Psoas muscle (tissue), 8 donors: ENCODE results near the gene TEX30. TPM values are rescaled to one million over a fixed set of nuclear protein-coding genes. Genes with fewer than 3 reads are reported as not detected.
A peak's percentile ranks its signal among the peaks of the same experiment; 100 is the strongest.

Experiments
- ATAC-seq, 4 donors: fragments of 200-7000 bp; cut with Tn5 transposase; one replicate each; pipeline ENCODE4 v1.9.1; 2020; ENCODE audit warnings: moderate library complexity in 3 of 4, mild to moderate bottlenecking in 2 of 4
- DNase-seq, 2 donors: peaks; one replicate each; pipeline ENCODE4 v3.0.0-alpha.2; 2020
- H3K27ac ChIP-seq: fragments of 200-600 bp; one replicate; pipeline ENCODE4 v1.8.0; 2022
- H3K27me3 ChIP-seq, 3 donors: fragments of 200-600 bp in 1 of 3; one replicate each; pipeline versions ENCODE4 v1.6.1 to v1.8.0; 2013 to 2022; ENCODE audit warnings: low read length in 2 of 3, mild to moderate bottlenecking in 2 of 3, moderate library complexity in 1 of 3; ENCODE audit not compliant: insufficient read depth in 3 of 3
- H3K36me3 ChIP-seq, 2 donors: fragments of 200-600 bp in 1 of 2; one replicate each; pipeline versions ENCODE4 v1.6.1 to v1.8.0; 2013 to 2022; ENCODE audit warnings: low read depth in 1 of 2, mild to moderate bottlenecking in 1 of 2, moderate library complexity in 1 of 2; ENCODE audit not compliant: insufficient read depth in 1 of 2
- H3K4me1 ChIP-seq: fragments of 200-600 bp; one replicate; pipeline ENCODE4 v1.8.0; 2022
- H3K4me3 ChIP-seq: fragments of 200-600 bp; one replicate; pipeline ENCODE4 v1.8.0; 2022; ENCODE audit warnings: mild to moderate bottlenecking
- H3K9me3 ChIP-seq: fragments of 200-600 bp; one replicate; pipeline ENCODE4 v1.8.0; 2022
- CTCF ChIP-seq: fragments of 200-600 bp; IDR thresholded peaks from one replicate; pipeline ENCODE4 v1.8.0; 2022; ENCODE audit warnings: antibody characterized with exemption
- WGBS, 3 donors: extraction: QIAGEN DNeasy Blood & Tissue Kit; methylation state at CpG; one replicate each; pipeline versions ENCODE4 v1.1.6 to v1.1.7; 2013; 5-methylcytosine and 5-hydroxymethylcytosine counted together
- intact Hi-C, 2 donors: fragments of 100-400 bp; cut with DNase I; formaldehyde crosslinking; loops; one replicate each; pipeline versions ENCODE4 v1.11.0 to v1.14.2; 2022
- polyA plus RNA-seq, 3 donors: library from polyadenylated mRNA; stranded (reverse); fragments of 200-250 nt; gene quantifications; one replicate each; pipeline ENCODE4 v1.2.3, GENCODE V29; 2013
- total RNA-seq, 4 donors: library from RNA; stranded (reverse); fragmentation: NEBNext Ultra II Directional in 2 of 4; extraction: Animal tissue kit (Norgen Biotek cat#: 25700) in 2 of 4; gene quantifications; one replicate each; pipeline versions ENCODE4 v1.2.1 to v1.2.4, GENCODE V29; 2021 to 2023
- donor health status: healthy with polysubstance abuse.
- donor health status: DM: no; HTN: no; CAD: no; lungs with moderate emphysema.
- donor health status: Bipolar disorder and iron deficiency.
- donor health status: healthy.
- donor health status: DM: yes; HTN: yes; CAD: no.
- donor health status: DM: no; HTN: no; CAD: no.
- donor health status: DM: no; HTN: no; CAD: no.
- donor health status: DM: yes; HTN: yes; CAD: no.

The TEX30 gene
- total and polyA plus RNA-seq, 7 donors, result 4.8 to 20.6 (median 6.9) TPM

- no peaks in the 10 kb centered on the region for H3K27me3 ChIP-seq
- H3K4me3 ChIP-seq, result peak within 1 kb of the TSS; percentile 90
- no peak for TF ChIP-seq CTCF
- ATAC-seq (peak; percentile 92 to 95 (median 94)), DNase-seq (peak; percentile 91 to 94)
- intact Hi-C loops, result loop anchor here in 1 of 2 donors (1.0 kb wide), 1 partner anchor 26 kb away; the partner anchor contains the start of gene TEX30
- H3K36me3 ChIP-seq, result no peaks in the 10 kb centered on the region
- peak within 1 kb of the TSS; percentile 96 for H3K27ac ChIP-seq
- peaks cover 30% of the 10 kb centered on the region for H3K4me1 ChIP-seq
- H3K9me3 ChIP-seq, result no peaks in the 10 kb centered on the region
- 0% methylated on average over 61 to 72 of the region's 72 CpGs for WGBS, 3 donors
These were observed 25.2 kb upstream of the TEX30 start, which contains the start of the genes BIVM and POGLUT2 for GRCh38 chr13:102798581-102799425. BIVM (plus strand) TSS chr13:102799119; CDS start chr13:102807268, 8,149 bp downstream. POGLUT2 (minus strand) TSS chr13:102798976; CDS start chr13:102798670, 306 bp downstream.

DNA sequence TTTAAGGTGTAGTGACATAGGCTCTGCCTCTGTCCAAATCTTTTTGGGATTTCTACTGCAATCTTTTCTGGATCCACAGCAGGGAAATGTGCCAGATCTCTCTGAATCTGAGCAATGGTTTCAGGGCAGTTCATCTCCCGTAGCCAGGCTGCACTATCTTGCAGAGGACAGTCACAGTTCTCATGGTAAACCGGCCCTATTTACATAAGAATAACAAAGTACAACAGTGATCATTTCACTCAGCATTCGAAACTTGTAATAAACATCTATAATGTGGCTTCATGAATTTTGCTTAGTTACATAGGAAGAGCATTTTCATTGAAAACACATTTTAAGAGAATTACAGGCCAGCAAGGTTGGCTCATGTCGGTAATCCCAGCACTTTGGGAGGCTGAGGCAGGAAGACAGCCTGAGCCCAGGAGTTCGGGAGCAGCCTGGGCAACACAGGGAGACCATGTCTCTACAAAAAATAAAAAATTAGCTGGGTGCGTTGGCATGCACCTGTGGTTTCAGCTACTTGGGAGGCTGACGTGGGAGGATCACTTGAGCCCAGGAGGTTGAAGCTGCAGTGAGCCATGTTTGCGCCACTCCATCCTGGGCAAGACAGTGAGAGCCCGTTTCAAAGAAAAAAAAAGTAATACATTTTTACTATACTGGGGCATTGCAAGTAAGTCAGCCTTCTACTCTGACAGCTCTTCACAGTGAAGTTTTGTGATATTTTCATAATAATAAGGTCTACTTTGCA is 20.2 kb upstream of the TEX30 start:
- Histone ChIP-seq H3K4me1 (peaks cover 6% of the 10 kb centered on the region), H3K27ac (no peak overlapping the region), H3K27me3 (no peaks in the 10 kb centered on the region), H3K9me3 (no peaks in the 10 kb centered on the region), H3K36me3 (peaks cover 0 to 25% of the 10 kb centered on the region in 2 donors), H3K4me3 (no peak overlapping the region)
- ATAC-seq (no peak), DNase-seq (no peak)
- WGBS, 3 donors, result 83 to 86% (median 85%) methylated on average over 9 of the region's 9 CpGs
- TF ChIP-seq CTCF, result no peak
- intact Hi-C loops, result no loop called here

DNA sequence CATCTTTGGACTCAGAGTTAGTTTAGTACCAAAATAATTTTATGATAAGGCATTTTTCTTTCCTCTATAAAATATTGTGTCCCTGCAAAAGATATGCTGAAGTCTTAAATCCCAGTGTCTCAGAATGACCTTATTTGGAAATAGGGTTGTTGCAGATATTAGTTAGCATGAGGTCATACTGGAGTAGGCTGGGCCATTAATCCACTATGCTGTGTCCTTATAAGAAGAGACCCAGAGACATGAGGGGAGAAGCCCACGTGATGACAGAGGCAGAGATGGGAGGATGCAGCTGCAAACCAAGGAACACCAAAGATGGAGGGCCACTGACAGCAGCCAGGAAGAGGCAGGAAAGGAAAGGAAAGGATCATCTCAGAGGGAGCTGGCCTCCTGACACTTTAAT is 18.8 kb upstream of the TEX30 start:
- Histone ChIP-seq H3K9me3 (no peaks in the 10 kb centered on the region), H3K4me1 (no peaks in the 10 kb centered on the region), H3K27me3 (no peaks in the 10 kb centered on the region), H3K27ac (no peak overlapping the region), H3K4me3 (no peak overlapping the region), H3K36me3 (peaks cover 0 to 38% of the 10 kb centered on the region in 2 donors)
- 57 to 79% (median 61%) methylated on average over 1 of the region's 1 CpG for WGBS, 3 donors
- intact Hi-C loops, result no loop called here
- ATAC-seq, result no peak
- no peak for TF ChIP-seq CTCF
- DNase-seq, result no peak

DNA sequence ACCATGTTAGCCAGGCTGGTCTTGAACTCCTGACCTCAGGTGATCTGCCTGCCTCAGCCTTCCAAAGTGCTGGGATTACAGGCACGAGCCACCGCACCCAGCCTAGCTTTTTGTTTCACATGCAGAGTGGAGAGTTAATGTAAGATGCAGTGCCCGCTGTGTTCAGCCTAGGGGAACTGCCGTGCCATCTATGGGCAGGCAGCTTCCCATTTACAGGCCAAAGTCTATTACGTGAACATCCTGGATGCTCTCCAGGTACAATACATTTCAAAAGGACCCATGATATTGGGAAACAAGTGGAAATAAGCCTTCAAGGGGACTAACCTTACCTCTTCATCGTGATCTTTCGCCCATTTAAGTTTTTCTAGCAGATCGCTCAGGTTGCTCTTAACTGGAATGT is 15.1 kb upstream of the TEX30 start:
- ATAC-seq, result no peak

More for the DNA sequence above, 15.1 kb upstream of the TEX30 start:
- Histone ChIP-seq H3K27ac (no peak overlapping the region), H3K4me1 (no peaks in the 10 kb centered on the region), H3K4me3 (no peak overlapping the region), H3K27me3 (no peaks in the 10 kb centered on the region), H3K9me3 (no peaks in the 10 kb centered on the region), H3K36me3 (peaks cover 0 to 52% of the 10 kb centered on the region in 2 donors)
- WGBS, 3 donors, result 95 to 97% (median 96%) methylated on average over 8 of the region's 8 CpGs
- intact Hi-C loops, result no loop called here
- TF ChIP-seq CTCF, result no peak
- DNase-seq, result no peak
